Stimulated activated CD8-positive, alpha-beta memory T cell treated with anti-CD3 and anti-CD28 coated beads, Interleukin-15, amount 100 ng/mL, for 1 hour (primary cell): ENCODE measurements around the gene PRKAR1B.

Experiments
- DNase-seq: peaks from one replicate; pipeline ENCODE4 v3.0.0-alpha.2; 2020; ENCODE audit warnings: low read depth

Gene PRKAR1B

DNA sequence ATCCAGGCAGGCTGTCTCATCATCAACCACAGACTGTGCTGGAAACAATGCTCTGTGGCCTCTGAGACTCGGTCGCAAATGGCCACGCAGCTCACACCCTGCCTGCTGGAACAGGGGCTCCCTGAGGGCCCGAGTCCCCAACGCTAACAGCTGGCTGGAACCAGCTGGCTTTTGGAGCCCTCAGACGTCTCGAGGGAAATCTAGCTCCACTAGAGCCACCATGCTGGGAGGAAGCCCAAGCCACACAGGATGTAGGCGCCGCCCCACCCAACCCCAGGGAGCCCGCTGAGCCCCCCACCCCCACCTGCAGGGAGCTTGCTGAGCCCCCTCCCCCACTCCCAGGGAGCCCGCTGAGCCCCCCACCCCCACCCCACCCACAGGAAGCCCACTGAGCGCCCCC is 186.1 kb downstream of the PRKAR1B start:
- no peak for DNase-seq

DNA sequence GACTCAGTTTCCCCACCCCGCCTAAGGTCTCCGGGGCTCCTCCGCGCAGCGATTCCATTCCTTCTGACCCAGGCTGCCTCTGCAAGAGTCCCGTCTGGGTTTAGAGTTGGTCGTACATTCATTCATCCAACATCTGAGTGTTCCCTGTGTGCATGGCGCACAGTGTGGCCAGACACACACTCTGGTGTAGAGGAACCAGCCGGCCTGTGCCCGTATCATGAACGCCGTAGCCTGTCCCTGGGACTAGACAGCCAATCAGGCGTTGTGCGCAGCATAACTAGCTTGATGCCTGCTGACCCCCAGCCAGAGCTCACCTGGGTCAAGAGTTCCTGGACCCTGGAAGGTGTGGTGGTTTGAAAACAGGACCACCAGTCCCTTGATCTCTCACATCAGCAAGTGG is 186.5 kb downstream of the PRKAR1B start:
- DNase-seq, result no peak

DNA sequence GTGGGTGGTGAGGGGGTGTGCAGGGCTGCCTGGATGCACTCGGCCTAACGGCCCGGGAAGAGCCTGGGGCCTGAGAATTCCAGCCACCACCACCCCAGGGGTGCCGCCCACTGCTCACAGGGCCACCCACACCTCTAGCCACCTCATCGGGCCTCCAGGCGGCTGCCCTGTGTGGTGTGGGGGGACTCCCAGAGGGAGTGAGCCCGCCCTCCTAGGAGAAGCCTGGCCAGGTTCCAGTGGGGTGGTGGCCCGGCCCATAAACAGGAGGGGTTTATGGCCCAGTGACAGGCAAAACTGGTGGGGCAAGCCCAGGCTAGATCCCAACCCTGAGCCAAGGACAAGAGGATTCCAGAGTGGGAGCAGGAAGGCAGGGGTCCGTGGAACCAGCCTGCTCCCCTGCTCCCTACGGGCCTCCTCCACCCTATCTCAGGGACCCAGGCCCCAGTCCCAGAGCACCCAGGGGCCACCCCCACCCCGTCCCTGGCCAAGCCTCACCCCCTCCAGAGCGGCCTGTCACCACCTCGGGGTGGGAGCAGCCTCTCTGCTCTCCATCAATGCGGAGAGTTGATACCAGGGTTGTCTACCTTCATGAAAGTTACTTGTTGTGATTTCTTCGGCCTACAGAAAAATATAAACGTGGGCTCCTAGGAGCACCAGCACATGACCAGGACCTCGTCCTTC is 187.2 kb downstream of the PRKAR1B start:
- no peak for DNase-seq

DNA sequence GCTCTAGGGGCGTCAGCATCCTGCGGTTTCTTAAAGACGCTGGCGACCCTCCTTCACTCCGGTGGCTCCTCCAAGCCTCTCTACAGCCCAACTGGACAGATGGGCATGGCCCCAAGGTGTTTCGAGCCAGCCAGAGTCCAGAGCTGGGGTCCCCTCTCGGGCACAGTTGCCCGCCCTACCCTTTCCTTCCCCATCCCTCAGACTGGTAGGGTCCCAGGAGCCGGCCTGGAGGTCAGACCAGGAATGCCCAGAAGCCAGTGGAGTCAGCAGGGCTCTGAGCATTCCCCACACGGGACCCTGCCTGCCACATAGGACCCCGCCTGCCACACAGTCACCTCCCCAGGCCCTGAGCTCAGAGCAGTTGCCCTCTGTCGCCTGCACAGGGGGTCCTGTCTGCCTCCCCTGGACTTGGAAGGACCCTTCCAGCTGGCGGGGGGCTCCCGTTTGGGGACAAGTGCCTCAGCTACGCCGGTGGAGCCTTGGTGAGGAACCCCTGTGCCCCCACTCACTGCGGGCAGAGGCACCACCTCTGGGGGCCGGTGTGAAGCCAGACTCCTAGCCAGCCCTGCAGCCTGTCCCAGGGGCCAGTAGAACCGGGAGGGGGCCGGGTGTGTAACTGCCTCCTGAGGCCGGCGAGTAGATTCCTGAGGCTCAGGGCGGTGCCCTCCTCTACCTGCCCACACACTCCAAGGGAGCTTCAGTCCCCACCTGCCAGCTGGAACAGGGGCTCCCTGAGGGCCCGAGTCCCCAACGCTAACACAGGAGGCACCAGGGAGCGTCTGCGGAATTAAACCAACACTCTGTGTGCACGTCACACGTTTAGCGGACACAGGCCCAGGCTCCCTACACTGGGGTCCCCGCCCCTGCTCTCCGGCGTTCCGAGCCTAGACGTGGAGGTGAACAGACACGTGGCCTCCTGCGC is 188.1 kb downstream of the PRKAR1B start:
- DNase-seq, result no peak

DNA sequence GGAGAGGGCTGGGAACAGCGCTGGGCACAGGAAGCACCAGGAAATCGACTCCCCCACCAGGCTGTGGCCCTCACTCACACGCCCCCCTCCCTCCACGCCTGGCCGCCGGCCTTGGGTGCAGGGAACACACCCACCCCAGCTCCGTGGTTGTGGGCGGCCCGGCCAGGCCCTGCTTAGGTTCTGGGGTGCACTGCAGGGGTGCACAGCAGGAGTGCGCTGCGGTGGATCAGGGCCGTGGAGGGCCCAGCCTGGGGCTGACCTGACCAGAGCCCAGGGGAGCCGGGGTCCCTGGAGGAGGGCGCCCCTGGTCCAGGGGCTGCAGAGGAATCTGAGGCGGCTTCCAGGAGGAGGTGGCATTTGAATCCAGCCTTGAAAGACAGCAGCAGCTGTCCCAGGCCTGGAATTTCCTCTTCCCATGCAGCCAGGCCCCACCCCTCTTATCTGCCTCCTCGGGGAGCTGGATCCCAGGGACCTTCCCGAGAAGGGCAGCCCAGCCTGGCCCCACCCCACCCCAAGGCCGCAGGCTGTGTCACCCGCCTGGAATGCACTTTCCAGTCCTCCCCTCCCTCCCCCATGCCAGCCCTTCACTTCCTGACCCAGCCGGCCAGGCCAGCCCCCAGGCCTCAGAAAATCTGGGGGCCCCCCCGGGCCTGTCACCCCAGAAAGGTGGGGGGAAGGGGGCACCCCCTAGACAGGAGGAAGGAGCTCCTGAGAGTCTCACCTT is 189.0 kb downstream of the PRKAR1B start:
- no peak for DNase-seq

DNA sequence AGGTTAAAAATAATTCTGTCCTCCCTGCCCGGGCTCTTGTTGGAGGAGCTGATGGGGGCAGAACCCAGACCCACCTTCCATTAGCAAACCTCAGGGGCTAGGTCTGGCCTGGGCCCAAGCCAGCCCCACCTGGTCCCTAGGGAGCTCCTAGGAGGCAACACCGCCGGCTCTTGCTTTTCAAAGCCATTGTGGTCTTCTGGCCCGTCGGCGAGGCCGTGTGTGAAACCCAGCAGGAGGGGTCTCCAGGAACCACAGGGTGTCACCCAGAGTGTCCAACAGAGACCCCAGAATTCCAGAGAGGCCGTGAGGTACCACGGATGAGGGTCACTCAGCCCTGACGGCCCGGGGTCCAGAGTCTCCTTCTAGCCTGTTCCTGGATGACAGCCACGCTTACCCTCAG is 190.8 kb downstream of the PRKAR1B start:
- DNase-seq, result no peak

DNA sequence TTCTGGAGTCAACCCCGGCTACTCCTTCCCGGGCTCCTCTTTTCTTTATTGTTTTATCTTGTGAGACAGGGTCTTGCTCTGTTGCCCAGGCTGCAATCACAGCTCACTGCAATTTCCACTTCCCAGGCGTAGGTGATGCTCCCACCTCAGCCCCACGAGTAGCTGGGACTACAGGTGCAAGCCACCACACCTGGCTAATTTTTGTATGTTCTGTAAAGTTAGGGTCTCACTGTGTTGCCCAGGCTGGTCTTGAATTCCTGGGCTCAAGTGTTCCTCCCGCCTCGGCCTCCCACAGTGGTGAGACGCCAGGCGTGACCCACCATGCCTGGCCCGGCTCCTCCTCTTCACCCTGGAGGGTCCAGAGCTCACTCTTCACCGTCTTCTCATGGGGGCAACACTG is 192.1 kb downstream of the PRKAR1B start:
- no peak for DNase-seq

DNA sequence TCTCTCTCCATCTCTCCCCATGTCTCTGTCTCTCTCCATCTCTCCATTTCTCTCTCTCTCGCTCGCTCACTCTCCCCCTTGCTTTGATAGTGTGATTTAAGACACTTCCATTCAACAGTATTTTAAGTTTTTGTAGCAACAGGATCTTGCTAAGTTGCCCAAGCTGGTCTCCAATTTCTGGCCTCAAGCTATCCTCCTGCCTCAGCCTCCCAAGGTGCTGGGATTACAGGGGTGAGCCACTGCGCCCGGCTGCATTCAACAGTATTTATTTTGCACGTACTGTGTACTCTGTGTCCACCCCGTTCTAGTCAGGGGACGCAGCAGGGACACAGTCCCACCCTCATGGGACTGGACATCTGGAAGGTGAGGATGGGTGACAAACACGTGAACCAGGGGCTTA is 193.0 kb downstream of the PRKAR1B start:
- no peak for DNase-seq

DNA sequence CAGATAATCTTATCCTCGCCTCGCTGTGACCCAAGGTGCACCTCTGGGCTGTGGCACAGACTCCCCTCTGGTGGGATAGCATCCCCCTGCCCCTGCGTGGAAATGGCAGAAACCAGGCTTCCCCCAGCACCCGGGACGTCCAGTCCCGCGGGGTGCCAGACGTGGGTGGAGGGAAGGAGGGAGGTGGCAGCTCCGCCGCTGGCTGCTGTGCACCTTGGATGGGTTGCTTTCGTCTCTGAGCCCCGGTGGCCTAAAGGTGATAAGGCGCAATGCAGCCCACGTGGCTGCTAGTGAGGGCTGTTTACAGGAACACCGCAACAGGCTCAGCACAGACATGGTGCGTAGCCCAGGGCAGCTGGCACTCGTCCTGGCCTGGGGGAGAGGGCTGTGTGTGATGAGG is 193.8 kb downstream of the PRKAR1B start:
- DNase-seq, result no peak

DNA sequence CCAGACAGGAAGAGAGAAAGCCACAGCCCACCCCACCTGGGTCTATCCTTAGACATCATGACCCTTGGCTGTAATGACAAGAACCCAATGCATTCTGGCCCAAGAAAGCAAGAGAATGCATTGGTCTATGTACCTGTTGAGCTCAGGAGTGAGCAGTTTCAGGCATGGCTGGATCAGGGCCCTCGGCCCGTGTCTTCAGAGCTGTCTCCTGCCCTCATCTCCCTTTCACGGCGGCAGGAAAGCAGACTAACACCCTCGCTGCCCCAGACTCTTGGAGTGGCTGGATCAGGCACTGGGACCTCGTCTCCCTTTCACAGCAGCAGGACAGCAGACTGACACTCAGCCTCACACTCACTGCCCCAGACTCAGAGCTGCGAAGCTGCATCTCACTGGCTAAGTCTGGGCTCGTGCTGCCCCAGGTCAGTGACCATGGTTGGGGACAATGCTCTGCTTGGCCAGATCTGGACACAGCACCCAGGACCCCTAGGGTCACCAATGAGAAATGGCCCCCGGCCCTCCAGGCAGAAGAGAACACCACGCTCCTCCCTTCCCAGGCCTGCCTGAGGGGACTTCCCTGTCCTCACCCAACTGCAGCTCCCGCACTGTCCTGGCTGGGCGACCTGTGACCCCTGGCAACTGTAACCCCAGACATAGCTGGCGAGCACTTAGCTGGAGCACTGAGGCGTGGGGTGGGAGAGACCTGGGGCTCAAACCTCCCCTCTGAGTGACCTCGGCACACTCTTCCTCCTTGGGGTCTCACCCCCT is 194.5 kb downstream of the PRKAR1B start:
- DNase-seq, result no peak

DNA sequence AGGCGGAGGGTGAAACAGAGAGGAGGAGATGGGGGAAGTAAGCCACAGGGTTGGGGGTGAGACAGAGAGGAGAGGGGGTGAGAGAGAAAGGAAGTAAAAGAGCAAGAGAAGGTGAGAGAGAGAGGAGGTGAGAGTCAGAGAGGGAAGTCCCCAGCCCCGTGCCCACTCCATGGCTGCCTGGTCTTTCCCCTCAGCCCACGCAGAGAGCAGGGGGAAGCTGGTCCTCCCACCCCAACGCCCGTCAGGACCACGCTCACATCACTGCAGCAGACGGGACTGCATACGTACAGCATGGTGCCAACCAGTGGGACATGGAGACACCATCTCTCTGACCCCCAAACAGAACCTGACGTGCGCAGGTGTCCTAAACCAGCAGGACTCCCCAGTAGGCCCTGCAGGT is 195.3 kb downstream of the PRKAR1B start:
- no peak for DNase-seq

DNA sequence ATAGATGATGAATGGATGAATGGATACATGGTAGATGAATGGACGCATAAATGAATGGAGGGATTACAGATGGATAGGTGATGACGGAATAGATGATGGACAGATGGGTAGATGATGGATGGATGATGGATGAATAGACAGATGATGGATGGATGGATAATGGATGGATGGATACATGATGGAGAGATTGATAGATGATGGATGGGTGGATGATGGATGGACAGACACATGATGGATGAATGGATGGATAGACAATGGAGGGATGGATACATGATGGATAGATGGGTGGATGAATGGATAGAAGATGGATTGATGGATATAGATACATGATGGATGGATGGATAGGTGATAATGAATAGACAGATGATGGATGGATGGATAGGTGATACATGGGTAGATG is 198.6 kb downstream of the PRKAR1B start:
- DNase-seq, result no peak

DNA sequence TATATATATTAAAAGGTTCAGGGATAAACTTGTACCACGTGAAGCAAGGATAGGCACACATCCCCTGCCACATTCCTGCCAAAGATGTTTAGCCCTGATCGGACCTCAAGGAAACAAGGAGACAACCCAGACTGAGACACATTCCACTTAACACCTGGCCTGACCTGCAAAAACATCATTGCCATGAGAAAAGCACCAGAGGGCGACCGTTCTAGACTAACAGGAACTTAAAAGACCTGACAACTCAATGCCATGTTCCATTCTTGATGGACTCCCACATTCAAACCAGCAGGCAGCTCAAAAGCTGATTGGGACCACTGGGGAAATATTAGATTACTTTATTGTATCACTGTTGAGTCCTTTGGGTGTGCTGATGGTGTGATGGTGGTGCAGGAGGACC is 199.4 kb downstream of the PRKAR1B start:
- no peak for DNase-seq

DNA sequence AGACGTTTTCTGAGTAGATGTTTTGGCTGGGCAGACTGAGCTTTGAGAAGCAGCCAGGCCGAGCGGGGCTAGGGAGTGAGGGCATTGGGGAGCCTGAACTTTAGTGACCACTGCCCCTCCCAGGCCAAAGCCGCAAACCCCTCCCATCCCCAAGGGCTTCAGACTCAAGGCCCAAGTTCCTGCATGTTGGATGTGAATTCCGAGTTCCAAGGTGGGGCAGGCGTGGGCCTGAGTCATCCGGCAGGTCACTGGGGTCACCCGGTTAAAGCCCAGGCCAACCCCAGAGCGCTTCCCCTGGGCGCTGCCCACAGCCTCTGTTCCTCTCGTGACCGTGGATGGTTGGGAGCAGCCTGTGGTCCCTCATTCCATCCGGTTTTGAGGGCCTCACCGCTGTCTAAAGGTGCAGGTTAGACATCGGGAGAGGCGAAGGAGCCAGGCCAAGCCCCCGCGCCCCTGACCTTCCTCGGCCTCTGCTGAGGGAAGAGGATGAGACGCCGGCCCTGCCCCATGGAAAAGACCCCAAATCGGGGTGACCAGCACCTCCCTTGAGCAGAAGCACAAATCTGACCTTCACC is 200.5 kb downstream of the PRKAR1B start:
- no peak for DNase-seq

DNA sequence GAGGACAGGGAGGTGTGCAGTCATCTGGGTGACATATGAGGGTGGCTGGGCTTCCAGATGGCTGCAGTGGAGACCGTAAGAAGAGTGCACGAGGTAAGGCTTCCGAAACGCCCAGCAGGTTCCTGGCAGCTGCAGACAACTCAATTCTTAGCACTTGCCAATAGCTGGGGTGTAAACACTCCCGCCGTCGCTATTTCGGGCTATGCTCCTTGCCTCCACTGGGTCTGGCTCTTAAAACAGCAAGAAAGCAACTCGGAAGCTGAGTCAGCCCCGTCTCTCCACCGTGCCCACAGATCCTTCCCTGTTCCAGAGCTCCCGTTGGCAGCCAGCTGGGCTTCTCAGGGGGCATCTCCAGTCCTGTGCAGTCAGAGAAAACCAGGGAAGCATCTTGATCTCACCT is 201.3 kb downstream of the PRKAR1B start:
- DNase-seq, result no peak

DNA sequence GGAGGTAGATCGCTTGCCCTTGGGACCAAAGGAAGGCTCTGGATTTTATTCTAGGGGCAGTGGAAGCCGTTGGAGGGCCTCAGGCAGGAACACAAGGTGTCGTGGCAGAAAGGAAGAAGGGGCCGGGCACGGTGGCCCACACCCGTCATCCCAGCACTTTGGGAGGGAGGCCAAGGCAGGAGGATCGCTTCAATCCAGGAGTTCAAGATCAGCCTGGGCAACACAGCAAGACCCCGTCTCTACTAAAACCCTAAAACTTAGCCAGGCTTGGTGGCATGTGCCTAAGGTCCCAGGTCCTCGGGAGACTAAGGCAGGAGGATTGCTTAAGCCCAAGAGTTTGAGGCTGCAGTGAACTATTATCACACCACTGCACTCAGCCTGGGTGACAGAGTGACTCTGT is 202.3 kb downstream of the PRKAR1B start:
- no peak for DNase-seq

DNA sequence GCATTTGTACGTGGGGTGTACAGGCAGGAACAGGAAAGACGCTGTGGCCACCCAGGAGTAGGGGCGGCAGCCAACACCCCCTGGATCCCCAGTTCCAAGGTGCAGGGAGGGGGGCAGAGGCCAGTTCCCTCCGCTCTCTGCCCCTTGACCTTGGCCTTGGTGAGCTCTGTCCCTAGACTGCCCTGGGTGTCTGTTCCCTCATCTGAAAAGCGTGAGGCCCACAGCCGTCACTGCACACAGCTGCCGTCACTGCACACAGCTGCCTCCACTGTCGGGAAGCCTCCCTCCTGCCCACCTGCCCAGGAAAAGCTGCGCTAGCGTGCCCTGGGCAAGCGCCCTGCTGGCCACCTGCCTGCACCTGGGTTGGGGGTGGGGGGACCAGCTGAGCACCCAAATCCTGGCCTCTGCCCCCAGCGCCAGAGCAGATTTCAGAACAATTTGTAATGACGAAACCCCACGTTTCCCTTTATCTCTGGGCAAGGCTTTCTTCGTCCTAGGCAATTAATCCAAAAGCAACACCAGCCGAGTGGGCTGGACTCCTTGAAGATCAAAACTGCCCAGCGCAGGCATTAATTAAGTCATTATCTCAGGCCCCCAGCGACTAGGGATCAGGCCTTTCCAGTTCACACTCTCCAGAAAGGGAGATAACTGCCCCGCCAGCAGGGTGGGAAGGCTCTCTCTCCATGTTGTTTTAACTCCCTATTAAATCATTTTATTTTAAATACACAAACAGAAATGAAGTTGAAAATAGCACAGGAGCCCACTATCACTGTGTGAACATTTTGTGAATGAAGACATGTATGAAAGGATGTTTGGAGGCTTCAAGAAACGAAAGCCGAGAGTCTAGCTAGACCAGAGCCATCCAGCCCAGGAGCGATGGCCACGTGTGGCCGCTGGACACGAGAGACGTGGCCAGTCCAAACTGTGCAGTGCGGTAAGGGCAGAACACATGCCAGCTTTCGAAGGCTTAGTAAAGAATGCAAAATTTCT is 203.4 kb downstream of the PRKAR1B start:
- no peak for DNase-seq

DNA sequence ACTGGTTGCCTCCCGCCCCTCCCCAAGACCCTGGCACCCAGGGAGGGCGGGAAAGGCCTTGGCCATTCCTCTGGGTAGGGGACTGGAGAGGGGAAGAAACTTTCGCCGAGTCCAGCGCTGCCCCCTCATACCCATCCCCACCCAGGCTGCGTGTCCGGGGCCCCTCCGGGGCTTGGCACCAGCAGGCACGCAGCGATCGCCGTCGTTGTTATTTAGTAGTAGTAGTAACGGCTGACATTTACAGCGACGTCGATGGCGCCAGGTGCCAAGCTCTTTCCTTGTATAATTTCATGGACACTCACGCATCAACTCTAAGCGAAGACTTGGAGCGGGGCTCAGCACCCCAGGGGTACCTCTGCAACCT is 204.1 kb downstream of the PRKAR1B start:
- DNase-seq, result no peak

DNA sequence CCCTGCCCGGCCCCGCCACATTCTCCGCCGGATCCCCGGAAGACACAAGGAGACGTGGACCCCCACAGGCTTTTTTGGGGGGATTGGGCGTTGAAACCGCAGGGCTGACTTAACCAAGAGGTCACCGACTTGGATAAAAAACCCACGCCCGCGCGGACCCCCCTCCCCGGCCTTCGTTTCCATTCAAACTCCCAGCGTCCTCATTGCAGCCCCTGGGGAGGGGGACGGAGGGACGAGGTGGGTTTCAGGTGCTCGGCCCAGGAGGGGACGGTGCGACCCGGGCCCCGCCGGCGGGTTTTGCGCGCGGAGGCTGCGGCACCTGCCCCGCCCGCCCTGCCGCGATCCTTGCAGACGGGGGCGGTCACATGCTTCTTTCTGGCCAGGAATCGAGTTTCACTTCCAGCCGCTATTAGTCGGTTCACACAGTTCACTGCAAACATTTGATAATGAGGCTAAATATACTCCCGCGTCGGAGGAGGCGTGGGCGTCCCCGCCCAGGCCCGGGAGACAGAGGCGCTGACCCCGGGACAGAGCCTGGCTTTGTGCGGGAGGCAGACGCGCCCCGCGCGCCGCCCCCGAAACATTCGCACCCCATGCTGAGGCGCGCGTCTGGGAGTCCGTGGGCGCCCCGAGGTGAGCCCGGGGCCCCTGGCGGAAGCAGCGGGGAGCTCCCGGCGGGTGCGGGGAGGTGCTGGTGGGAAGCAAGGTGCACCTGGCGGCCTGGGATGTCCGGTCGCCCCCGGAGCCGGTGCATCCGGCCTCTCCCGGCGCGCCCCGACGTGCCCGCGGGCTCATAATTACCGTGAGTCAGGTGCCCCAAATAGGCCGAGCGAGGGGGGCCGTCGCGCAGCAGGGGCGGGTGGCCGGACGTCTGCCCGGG is 204.8 kb downstream of the PRKAR1B start:
- DNase-seq, result no peak
